ENCODE measurements around the gene STYX. TPM values are rescaled to one million over a fixed set of nuclear protein-coding genes. Genes with fewer than 3 reads are reported as not detected.
A peak's percentile ranks its signal among the peaks of the same experiment; 100 is the strongest.

STYX gene
- total RNA-seq, 1 experiment from 2014 or later = 20.6 TPM

DNA sequence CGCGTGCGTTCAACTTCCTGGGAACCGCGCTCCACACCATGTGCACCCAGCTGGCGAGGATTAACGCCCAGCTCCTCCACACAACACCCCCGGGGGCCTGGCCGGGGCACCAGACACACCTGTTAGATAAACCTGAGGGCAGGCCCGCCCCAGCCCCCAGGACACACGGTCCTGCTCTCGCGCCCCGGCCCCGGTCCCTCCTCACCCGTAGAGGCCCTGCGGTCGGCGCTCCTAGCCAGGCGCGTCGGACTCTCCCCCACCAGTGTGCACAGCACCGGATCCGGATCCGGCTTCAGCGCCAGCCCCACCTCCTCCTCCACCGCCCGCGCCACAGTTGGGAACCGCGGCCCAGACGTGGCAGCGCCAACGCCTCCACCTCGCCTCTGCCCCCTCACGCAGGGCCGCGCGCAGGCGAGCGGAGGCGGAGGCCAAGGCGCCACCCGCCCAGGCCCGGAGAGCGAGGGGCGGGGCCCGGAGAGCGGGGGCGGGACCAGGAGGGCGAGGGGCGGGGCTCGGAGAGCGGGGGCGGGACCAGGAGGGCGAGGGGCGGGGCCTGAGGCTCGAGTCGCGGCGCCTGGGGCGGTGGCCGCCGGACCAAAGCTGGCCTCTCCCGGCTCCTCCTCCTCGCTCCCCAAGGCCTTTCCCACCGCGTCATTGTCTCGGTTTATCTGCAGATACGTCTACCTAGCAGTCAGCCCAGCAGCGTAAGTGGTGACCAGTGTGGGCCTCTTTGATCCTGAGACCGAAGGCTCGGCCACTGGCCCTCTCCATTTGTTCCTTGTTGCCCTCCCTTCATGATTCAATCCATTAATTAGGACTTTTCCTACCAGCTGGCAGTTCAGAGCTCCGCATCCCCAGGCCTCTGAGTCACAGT lies 61.5 kb downstream of the STYX start, which contains the start of gene GNPNAT1:
Gene GNPNAT1 (minus strand): TSS at position 385 of the 874 bp plus-strand sequence. CDS start 6,957 bp downstream, outside the sequence.
- intact Hi-C loops (cut with micrococcal nuclease; ENCODE audit: unreplicated experiment) = no loop called here
- H3K27ac ChIP-seq (ENCODE audit: low read length) = peak within 1 kb of the TSS; percentile 91

DNA sequence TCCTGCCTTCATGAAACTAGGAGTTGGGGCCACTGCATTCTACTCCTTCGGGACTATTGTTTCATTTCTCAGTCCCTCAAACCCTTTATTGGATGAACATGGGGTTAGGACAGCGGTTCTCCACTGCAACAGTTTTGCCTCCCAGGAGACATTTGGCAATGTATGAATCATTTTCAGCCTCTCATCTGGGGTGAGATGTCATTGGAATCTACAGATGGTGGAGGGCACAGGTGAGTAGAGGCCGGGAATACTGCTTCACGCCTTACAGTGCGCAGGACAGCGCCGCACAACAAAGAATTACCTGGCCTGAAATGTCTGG lies 62.1 kb downstream of the STYX start:
- Histone ChIP-seq H3K27ac (ENCODE audit: low read length) (peak overlapping the region; percentile 88), H3K9me3 (ENCODE audit: control insufficient read depth, insufficient read depth, low read depth, low read length) (no peaks in the 10 kb centered on the region), H3K36me3 (ENCODE audit: control insufficient read depth, insufficient read depth, low read length) (peaks cover 6% of the 10 kb centered on the region; the same call in 1 of the 2 replicates), H3K4me3 (ENCODE audit: low read depth in 2 of 2, low read length in 2 of 2) (peak overlapping the region; percentile 54 to 67), H3K4me1 (ENCODE audit: control insufficient read depth, insufficient read depth, low read length) (peaks cover 3% of the 10 kb centered on the region), H3K27me3 (ENCODE audit: control insufficient read depth, insufficient read depth, low read length) (no peaks in the 10 kb centered on the region)
- ChIA-PET POLR2A (no interaction called here), CTCF (no interaction called here)
- TF ChIP-seq REST (IDR thresholded peaks at IDR 0.05; ENCODE audit: insufficient read depth in 1 of 2, low read depth in 2 of 2, low read length in 1 of 2) (no peak), POLR2AphosphoS5 (IDR thresholded peaks at IDR 0.05; ENCODE audit: low read depth, low read length) (no peak)
- TF ChIP-seq, protein P1, sequence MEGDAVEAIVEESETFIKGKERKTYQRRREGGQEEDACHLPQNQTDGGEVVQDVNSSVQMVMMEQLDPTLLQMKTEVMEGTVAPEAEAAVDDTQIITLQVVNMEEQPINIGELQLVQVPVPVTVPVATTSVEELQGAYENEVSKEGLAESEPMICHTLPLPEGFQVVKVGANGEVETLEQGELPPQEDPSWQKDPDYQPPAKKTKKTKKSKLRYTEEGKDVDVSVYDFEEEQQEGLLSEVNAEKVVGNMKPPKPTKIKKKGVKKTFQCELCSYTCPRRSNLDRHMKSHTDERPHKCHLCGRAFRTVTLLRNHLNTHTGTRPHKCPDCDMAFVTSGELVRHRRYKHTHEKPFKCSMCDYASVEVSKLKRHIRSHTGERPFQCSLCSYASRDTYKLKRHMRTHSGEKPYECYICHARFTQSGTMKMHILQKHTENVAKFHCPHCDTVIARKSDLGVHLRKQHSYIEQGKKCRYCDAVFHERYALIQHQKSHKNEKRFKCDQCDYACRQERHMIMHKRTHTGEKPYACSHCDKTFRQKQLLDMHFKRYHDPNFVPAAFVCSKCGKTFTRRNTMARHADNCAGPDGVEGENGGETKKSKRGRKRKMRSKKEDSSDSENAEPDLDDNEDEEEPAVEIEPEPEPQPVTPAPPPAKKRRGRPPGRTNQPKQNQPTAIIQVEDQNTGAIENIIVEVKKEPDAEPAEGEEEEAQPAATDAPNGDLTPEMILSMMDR (IDR thresholded peaks at IDR 0.05) = no peak
- intact Hi-C loops (cut with micrococcal nuclease; ENCODE audit: unreplicated experiment) = no loop called here
- in situ Hi-C loops (cut with HindIII; ENCODE audit: low pct_unique_long_range_greater_than_20kb, low sequenced_read_pairs) = no loop called here
- TSS peak; percentile 76 for BruUV-seq (replicated peaks)
- ATAC-seq (no peak), DNase-seq (ENCODE audit: low read depth, low spot score) (no peak)

More for the DNA sequence above, 61.5 kb downstream of the STYX start, which contains the start of gene GNPNAT1:
- Histone ChIP-seq H3K9me3 (ENCODE audit: control insufficient read depth, insufficient read depth, low read depth, low read length) (no peaks in the 10 kb centered on the region), H3K4me1 (ENCODE audit: control insufficient read depth, insufficient read depth, low read length) (peaks cover 5% of the 10 kb centered on the region), H3K4me3 (ENCODE audit: low read depth in 2 of 2, low read length in 2 of 2) (peak within 1 kb of the TSS; percentile 70 to 83), H3K36me3 (ENCODE audit: control insufficient read depth, insufficient read depth, low read length) (peaks cover 6% of the 10 kb centered on the region; the same call in 1 of the 2 replicates), H3K27me3 (ENCODE audit: control insufficient read depth, insufficient read depth, low read length) (no peaks in the 10 kb centered on the region)
- no peak for TF ChIP-seq REST (IDR thresholded peaks at IDR 0.05; ENCODE audit: insufficient read depth in 1 of 2, low read depth in 2 of 2, low read length in 1 of 2)
- peak; percentile 71 for TF ChIP-seq POLR2AphosphoS5 (IDR thresholded peaks at IDR 0.05; ENCODE audit: low read depth, low read length)
- TF ChIP-seq, protein P1 (IDR thresholded peaks at IDR 0.05) = no peak
- peak; percentile 49; the same call in 1 of the 2 replicates for TF ChIP-seq SIN3A (IDR thresholded peaks at IDR 0.05; ENCODE audit: borderline replicate concordance, insufficient read depth, low read depth, low read length)
- peak; percentile 54; the same call in 1 of the 2 replicates for TF ChIP-seq TCF7L2 (IDR thresholded peaks at IDR 0.05; ENCODE audit: low read depth, low read length)
- DNase-seq (ENCODE audit: low read depth, low spot score) (peak; percentile 54), ATAC-seq (peak; percentile 98)
- no TSS peak for BruUV-seq (replicated peaks)
- POLR2A ChIA-PET = no interaction called here
- CTCF ChIA-PET = no interaction called here
- in situ Hi-C loops (cut with HindIII; ENCODE audit: low pct_unique_long_range_greater_than_20kb, low sequenced_read_pairs) = no loop called here

All from Panc1 (cell line).